Measurements from ENCODE around the gene RELA.

The RELA gene

GRCh38 chr11:65701686-65702085 lies 39.0 kb upstream of the RELA start:
- H3K4me1 ChIP-seq (ENCODE audit: low read length): peaks cover 17% of the 10 kb centered on the region
- H3K27ac ChIP-seq (ENCODE audit: low read length): no peak overlapping the region
- no peak overlapping the region for H2AFZ ChIP-seq (ENCODE audit: low read depth, low read length)
- no peak for TF ChIP-seq EZH2phosphoT487 (IDR thresholded peaks at IDR 0.05; ENCODE audit: low read depth)
- TF ChIP-seq CTCF (IDR thresholded peaks at IDR 0.05; ENCODE audit: low read depth, low read length): no peak
- peaks cover 4% of the 10 kb centered on the region; the same call in 1 of the 2 replicates for H3K9me3 ChIP-seq (ENCODE audit: insufficient read depth, low read length)
- H3K9ac ChIP-seq (ENCODE audit: low read length): no peak overlapping the region
- H3K79me2 ChIP-seq (ENCODE audit: low read length): no peaks in the 10 kb centered on the region
- H3K27me3 ChIP-seq (ENCODE audit: low read depth, low read length): peaks cover 27% of the 10 kb centered on the region
- H4K20me1 ChIP-seq (ENCODE audit: insufficient read depth, low read length): no peaks in the 10 kb centered on the region
- no peak overlapping the region for H3K4me3 ChIP-seq (ENCODE audit: low read length)
- H3K4me2 ChIP-seq (ENCODE audit: low read length): no peak overlapping the region
- no peaks in the 10 kb centered on the region for H3K36me3 ChIP-seq (replicated peaks; ENCODE audit: low read depth, low read length)

GRCh38 chr11:65700399-65700798 lies 37.7 kb upstream of the RELA start:
- no peak overlapping the region for H3K9ac ChIP-seq (ENCODE audit: low read length)
- H4K20me1 ChIP-seq (ENCODE audit: insufficient read depth, low read length): no peaks in the 10 kb centered on the region
- H3K4me2 ChIP-seq (ENCODE audit: low read length): no peak overlapping the region
- H3K27me3 ChIP-seq (ENCODE audit: low read depth, low read length): peaks cover 23% of the 10 kb centered on the region
- H2AFZ ChIP-seq (ENCODE audit: low read depth, low read length): no peak overlapping the region
- TF ChIP-seq EZH2phosphoT487 (IDR thresholded peaks at IDR 0.05; ENCODE audit: low read depth) (no peak), CTCF (IDR thresholded peaks at IDR 0.05; ENCODE audit: low read depth, low read length) (no peak)
- H3K79me2 ChIP-seq (ENCODE audit: low read length): no peaks in the 10 kb centered on the region
- no peaks in the 10 kb centered on the region for H3K36me3 ChIP-seq (replicated peaks; ENCODE audit: low read depth, low read length)
- no peak overlapping the region for H3K27ac ChIP-seq (ENCODE audit: low read length)
- H3K9me3 ChIP-seq (ENCODE audit: insufficient read depth, low read length): peaks cover 4% of the 10 kb centered on the region; the same call in 1 of the 2 replicates
- H3K4me3 ChIP-seq (ENCODE audit: low read length): no peak overlapping the region
- peaks cover 10% of the 10 kb centered on the region for H3K4me1 ChIP-seq (ENCODE audit: low read length)

GRCh38 chr11:65699306-65699705 lies 36.6 kb upstream of the RELA start:
- H3K79me2 ChIP-seq (ENCODE audit: low read length): no peaks in the 10 kb centered on the region
- no peak overlapping the region for H3K4me3 ChIP-seq (ENCODE audit: low read length)
- no peak overlapping the region for H2AFZ ChIP-seq (ENCODE audit: low read depth, low read length)
- H3K27me3 ChIP-seq (ENCODE audit: low read depth, low read length): peaks cover 20% of the 10 kb centered on the region
- no peak overlapping the region for H3K4me2 ChIP-seq (ENCODE audit: low read length)
- H3K9ac ChIP-seq (ENCODE audit: low read length): no peak overlapping the region
- H3K4me1 ChIP-seq (ENCODE audit: low read length): peaks cover 10% of the 10 kb centered on the region
- H3K9me3 ChIP-seq (ENCODE audit: insufficient read depth, low read length): peaks cover 4% of the 10 kb centered on the region; the same call in 1 of the 2 replicates
- H3K27ac ChIP-seq (ENCODE audit: low read length): no peak overlapping the region
- no peaks in the 10 kb centered on the region for H3K36me3 ChIP-seq (replicated peaks; ENCODE audit: low read depth, low read length)
- H4K20me1 ChIP-seq (ENCODE audit: insufficient read depth, low read length): no peaks in the 10 kb centered on the region
- TF ChIP-seq EZH2phosphoT487 (IDR thresholded peaks at IDR 0.05; ENCODE audit: low read depth): no peak
- no peak for TF ChIP-seq CTCF (IDR thresholded peaks at IDR 0.05; ENCODE audit: low read depth, low read length)

DNA sequence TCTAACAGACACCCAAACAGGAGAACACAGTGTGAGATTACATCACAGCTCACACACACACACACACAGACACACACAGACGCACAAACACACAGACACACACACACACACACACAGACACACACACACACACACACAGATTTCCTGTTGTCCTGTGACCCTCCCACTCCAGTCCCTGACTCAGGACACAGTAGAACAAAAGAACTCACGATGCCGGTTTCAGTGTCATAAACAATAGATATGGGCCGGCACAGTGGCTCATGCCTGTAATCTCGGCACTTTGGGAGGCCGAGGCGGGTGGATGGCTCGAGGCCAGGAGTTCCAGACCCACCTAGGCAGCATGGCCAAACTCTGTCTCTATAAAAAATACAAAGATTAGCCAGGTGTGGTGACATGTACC lies 35.5 kb upstream of the RELA start:
- H3K9ac ChIP-seq (ENCODE audit: low read length): no peak overlapping the region
- H3K4me3 ChIP-seq (ENCODE audit: low read length): no peak overlapping the region
- TF ChIP-seq EZH2phosphoT487 (IDR thresholded peaks at IDR 0.05; ENCODE audit: low read depth): no peak
- no peak for TF ChIP-seq CTCF (IDR thresholded peaks at IDR 0.05; ENCODE audit: low read depth, low read length)
- peaks cover 7% of the 10 kb centered on the region for H3K4me1 ChIP-seq (ENCODE audit: low read length)
- no peak overlapping the region for H3K4me2 ChIP-seq (ENCODE audit: low read length)
- H2AFZ ChIP-seq (ENCODE audit: low read depth, low read length): no peak overlapping the region
- peaks cover 20% of the 10 kb centered on the region for H3K27me3 ChIP-seq (ENCODE audit: low read depth, low read length)
- no peaks in the 10 kb centered on the region for H3K79me2 ChIP-seq (ENCODE audit: low read length)
- H3K9me3 ChIP-seq (ENCODE audit: insufficient read depth, low read length): peaks cover 4% of the 10 kb centered on the region; the same call in 1 of the 2 replicates
- no peaks in the 10 kb centered on the region for H4K20me1 ChIP-seq (ENCODE audit: insufficient read depth, low read length)
- H3K36me3 ChIP-seq (replicated peaks; ENCODE audit: low read depth, low read length): no peaks in the 10 kb centered on the region
- H3K27ac ChIP-seq (ENCODE audit: low read length): no peak overlapping the region
